ENCODE measurements around the gene MAP1A.

- TF ChIP-seq, protein P1, sequence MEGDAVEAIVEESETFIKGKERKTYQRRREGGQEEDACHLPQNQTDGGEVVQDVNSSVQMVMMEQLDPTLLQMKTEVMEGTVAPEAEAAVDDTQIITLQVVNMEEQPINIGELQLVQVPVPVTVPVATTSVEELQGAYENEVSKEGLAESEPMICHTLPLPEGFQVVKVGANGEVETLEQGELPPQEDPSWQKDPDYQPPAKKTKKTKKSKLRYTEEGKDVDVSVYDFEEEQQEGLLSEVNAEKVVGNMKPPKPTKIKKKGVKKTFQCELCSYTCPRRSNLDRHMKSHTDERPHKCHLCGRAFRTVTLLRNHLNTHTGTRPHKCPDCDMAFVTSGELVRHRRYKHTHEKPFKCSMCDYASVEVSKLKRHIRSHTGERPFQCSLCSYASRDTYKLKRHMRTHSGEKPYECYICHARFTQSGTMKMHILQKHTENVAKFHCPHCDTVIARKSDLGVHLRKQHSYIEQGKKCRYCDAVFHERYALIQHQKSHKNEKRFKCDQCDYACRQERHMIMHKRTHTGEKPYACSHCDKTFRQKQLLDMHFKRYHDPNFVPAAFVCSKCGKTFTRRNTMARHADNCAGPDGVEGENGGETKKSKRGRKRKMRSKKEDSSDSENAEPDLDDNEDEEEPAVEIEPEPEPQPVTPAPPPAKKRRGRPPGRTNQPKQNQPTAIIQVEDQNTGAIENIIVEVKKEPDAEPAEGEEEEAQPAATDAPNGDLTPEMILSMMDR (IDR thresholded peaks at IDR 0.05; ENCODE audit: low read depth, low read length, poor library complexity, severe bottlenecking) = no peak
- no peak for TF ChIP-seq EZH2phosphoT487 (IDR thresholded peaks at IDR 0.05; ENCODE audit: borderline replicate concordance, low read length)
These were observed 28.2 kb upstream of the MAP1A start for GRCh38 chr15:43489191-43489590.

Data from DOHH2 (cell line).